ENCODE measurements around the gene EXOC6B.

EXOC6B gene

GRCh38 chr2:72825257-72826155 lies at the start of gene EXOC6B:
Gene EXOC6B (minus strand): TSS chr2:72826033.
- peak; percentile 77 for DNase-seq

DNA sequence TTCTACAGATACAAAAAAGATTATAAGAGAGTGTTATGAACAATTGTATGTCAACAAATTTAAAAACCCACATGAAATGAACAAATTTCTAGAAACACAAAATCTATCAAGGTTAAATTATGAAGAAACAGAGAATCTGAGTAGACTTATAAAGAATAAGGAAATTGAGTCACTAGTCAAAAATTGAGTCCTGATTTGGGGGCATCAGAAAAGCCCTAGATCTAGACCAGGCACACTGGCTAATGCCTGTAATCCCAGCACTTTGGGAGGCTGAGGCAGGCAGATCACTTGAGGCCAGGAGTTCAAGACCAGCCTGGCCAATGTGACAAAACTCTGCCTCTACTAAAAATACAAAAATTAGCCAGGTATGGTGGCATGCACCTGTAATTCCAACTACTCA lies 46.0 kb upstream of the EXOC6B start:
- no peak for DNase-seq

DNA sequence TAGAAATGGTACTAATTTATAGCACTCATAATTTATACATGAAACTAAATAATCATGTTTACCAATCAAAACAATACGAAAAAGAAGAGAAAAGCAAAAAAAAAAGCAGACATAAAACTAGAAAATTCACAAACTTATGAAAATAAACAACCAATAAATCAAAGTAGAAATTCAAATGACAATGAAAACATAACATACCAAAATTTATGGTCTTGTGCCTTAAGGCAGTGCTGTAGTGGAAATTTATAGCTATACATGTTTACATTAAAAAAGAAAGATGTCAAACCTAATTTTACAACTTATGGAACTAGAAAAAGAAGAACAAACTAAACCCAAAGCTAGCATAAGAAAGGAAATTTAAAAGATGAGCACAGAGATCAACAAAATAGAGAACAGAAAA lies 45.2 kb upstream of the EXOC6B start:
- no peak for DNase-seq

DNA sequence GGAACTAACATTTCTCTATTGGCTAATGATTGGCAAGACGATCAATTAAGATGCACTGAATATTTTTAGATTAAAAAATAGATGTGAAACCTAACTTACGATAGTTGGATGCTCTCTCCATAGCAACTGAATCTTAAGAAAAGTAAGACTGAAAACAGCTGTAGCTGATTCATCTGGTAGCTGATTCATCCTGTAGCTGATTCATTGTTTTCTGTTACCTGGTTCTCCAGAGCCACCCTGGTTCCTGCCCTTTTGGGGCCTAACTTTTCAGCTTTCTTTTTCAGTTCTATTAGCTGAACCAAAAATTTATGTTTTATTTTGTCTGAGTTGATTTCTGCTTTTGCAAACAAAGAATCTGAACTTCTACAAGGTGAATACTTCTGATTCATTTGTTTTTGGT lies 38.7 kb upstream of the EXOC6B start:
- no peak for DNase-seq

- DNase-seq: no peak
Observed at GRCh38 chr2:72863046-72863445, 37.2 kb upstream of the EXOC6B start.

- peak; percentile 76 for DNase-seq
Observed at GRCh38 chr2:72862239-72862988, 36.6 kb upstream of the EXOC6B start.

DNA sequence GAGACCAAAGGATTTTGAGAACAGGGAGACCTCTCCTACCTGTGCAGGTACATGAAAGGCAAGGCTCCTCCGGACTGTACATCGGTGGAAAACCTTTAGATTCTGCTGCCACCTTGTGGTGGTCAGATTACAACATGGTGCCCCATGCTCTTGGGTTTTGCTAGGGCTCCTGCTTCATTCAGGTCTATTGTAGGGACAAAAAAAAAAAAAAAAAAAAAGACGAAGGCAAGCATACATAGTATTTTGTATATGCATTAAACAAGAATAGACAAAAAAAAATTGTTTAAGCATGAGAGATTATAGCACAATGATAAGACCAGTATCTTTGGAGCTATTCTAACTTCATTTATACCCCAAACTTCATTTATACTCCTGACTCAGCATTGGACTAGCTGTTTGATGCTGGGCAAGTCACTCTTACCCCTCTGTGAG lies 34.0 kb upstream of the EXOC6B start:
- DNase-seq: peak; percentile 32

DNA sequence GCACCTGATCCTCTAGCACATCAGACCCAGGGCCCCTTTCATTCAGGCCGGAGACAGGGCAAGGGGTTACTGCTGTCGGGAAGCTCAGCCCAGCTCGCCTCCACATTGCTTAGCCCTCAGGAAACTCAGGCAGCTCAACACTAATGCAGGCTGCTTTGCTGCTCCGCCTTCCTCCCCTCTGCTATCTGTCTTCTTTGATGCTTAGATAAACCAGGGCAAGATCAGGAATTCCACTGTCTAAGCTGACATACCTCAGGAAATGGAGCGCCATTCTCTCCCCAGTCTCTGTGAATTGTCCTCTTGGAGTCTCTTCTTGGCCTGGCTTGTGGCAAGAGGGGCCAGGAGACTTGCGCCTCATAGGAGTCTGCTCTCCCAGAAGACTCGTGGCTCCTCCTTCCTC lies 25.5 kb upstream of the EXOC6B start:
- no peak for DNase-seq

DNA sequence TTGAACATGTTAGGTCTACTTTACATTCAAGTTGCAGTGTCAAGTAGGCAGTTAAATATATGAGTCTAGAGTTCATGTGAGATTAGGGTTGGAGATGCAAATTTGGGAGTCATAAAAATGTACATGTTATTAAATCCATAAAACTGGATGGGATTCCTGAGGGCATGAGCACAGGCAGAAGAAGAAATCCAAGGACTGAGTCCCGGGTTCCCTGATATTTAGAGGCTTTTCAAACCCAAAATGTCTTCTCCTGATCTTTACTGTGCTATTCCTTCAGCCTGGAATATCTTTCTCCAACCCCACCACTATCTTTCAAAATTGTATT lies 23.3 kb upstream of the EXOC6B start:
- DNase-seq: no peak

- no peak for DNase-seq
Observed at GRCh38 chr2:72848436-72849137, 22.8 kb upstream of the EXOC6B start.

DNA sequence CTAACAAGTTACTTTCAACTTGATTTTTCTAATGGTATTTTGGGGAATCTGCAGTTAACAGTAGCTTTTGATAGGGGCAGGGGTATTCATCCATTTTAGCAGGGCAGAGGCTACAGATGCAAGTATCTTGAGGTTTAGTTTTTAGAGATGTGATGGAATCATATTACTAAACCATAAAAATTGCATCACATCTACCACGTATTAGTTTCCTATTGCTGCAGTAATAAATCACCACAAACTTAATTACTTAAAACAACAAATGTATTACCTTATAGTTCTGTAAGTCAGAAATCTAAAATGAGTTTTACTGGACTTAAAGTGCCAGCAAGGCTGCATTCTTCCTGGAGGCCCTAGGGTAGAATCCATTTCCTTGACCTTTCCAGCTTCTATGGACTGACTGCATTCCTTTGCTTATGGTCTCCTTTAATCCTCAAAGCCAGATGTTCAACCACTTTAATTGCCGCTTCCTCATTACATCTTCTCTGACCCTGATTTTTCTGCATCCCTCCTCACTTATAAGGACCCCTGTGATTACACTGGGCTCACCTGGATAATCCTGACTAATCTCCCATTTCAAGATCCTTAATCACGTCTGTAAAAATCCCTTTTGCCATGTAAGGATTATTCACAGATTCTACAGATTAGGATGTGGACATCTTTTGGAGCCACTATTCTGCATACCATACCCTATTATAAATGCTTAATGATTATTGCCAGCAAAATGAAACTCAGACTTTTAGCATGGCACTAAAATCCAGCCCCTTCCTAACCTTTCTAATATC lies 21.9 kb upstream of the EXOC6B start:
- no peak for DNase-seq

- no peak for DNase-seq
Observed at GRCh38 chr2:72846171-72847095, 20.6 kb upstream of the EXOC6B start.

DNA sequence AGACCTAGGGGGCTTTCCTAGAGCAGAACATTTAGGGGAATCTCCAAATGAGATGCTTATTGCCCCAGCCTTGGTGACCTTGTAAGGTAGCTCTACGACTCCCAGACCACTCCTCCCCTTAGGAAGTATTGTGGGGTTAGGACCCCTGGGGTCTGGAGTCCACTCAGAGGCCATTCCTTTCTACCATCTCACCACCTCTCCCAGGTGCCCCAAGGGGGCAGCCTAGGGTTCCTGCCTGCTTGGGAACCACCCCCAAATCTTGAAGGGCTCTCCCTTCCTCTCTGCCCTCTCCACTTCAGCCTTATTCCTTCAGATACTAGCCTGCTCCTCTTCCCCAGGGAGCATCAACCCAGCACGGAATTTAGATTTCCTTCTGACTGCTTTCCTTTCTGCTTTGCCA lies 17.5 kb upstream of the EXOC6B start:
- no peak for DNase-seq

DNA sequence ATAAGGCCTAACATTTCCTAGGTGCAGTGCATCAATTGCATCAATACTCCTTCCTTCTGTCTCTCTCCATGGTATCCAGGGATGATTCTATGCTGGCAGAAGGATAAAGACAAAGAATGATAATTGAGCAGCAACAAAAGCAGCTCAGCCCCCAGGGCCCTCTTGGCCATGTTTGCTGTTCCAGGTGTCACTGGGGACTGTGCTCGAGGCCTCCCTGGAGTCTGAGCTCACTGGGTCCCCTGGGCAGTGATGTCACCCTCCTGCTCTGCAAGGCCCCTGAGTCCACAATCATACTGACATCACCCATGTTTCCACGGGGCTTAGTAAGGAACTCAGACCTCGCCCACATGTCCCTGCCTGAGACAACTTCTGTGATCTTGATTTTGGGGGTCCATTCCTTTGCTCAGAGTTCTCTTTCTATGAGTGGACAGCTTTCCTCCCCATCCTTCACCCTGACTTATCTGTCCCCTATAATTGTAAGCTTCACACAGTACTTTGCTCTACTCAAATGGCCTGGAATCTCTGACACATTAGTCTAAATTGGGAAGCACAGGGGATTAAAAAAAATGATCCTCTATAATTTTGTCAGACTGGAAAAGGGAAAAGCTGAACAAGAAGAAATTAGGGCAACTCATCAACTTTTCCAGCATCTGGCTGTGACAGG lies 15.8 kb upstream of the EXOC6B start:
- DNase-seq: no peak

DNA sequence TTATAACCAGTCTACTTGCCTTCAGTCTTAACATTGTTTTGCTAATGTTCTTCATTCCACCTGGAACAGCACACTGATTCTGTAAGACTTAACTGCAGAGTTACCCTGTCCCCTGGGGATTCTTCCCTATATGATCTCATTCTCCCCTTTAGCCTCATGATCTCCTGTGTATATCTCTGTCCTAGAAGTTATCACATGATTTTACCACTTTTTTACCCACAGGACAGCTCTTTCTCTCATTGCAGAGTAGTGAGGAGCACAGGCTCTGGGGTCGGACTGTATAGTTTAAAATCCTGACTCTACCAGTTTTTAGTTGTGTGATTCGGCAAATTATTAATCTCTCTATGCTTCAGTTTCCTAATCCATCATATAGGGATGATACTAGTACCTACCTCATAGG lies 14.2 kb upstream of the EXOC6B start:
- no peak for DNase-seq

- no peak for DNase-seq
Observed at GRCh38 chr2:72837171-72837570, 11.3 kb upstream of the EXOC6B start.

GRCh38 chr2:72835403-72835802 lies 9.6 kb upstream of the EXOC6B start:
- no peak for DNase-seq

DNA sequence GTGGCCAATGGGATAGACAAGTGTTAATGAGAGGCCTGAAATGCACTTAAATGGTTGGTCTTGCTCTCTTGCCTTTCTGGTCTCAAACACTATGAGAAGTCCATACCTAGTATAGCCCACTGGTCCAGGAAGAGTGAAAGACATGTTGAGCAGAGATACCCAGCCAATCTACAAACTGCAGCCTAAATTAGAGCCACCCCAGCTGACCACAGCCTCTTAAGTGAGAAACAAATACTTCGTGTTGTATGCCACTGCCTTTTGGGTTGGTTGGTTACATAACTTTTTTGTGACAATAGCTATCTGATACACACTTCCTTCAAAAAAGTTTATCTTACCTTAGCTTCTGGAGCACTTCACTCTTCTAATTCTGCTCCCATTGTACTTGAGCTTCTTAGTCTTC lies 8.8 kb upstream of the EXOC6B start:
- no peak for DNase-seq

- DNase-seq: no peak
Observed at GRCh38 chr2:72833084-72833714, 7.4 kb upstream of the EXOC6B start.

DNA sequence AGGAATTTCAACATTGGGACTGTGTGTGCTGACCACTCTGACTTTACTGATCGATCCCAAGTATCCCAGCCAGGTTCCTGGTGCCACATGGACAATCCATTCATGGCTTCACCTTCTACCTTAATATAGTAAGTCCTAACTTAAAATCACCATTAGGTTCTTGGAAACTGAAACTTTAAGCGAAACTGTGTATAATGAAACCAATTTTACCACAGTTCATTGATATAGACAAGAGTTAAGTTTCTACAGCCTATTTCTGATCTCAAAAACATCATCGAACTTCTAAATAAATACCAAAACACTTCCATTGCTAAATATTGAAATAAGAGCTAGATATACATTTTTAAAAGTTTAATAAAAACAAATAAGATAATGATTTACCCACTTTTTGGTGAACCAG lies 4.4 kb upstream of the EXOC6B start:
- no peak for DNase-seq

Measured in activated CD4-positive, alpha-beta T cell treated with anti-CD3 and anti-CD28 coated beads for 1 hour (primary cell).